ENCODE data around the gene ACTC1.

ACTC1 gene

GRCh38 chr15:34795267-34796081 is at the start of gene ACTC1:
ACTC1 (minus strand) TSS chr15:34795549; CDS start chr15:34794808, 741 bp downstream.
- no peak for TF ChIP-seq CTCF (IDR thresholded peaks at IDR 0.05; ENCODE audit: insufficient read depth, low read depth, low read length, missing control alignments)
- DNase-seq (ENCODE audit: low read depth): no peak
- H3K4me3 ChIP-seq (ENCODE audit: low read depth, low read length): no peak within 1 kb of the TSS

DNA sequence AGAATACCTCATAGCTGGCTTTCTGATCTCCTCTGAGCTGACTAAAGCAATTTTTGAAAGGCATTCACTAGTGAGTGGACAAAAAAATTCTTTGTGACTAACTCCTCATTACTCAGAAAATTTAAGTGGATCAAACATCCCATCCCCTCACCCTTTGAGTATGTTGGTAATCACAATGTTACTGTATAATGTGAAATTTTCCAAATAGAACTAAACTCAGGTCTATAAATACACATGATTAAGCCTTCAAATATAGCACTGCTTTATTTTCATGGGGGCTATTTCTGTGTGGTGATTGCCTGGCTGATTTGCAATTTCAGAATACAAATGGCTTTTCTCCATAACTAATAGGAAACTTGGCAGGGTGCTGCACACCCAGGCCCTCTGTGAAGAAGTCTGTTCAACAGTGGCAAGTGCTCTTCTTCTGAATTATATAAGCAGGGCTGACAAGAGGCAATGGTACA is 45.9 kb upstream of the ACTC1 start:
- no peak for DNase-seq (ENCODE audit: low read depth)
- TF ChIP-seq CTCF (IDR thresholded peaks at IDR 0.05; ENCODE audit: insufficient read depth, low read depth, low read length, missing control alignments): no peak
- no peak overlapping the region for H3K4me3 ChIP-seq (ENCODE audit: low read depth, low read length)

- H3K4me3 ChIP-seq (ENCODE audit: low read depth, low read length): no peak overlapping the region
- DNase-seq (ENCODE audit: low read depth): no peak
- TF ChIP-seq CTCF (IDR thresholded peaks at IDR 0.05; ENCODE audit: insufficient read depth, low read depth, low read length, missing control alignments): no peak
Observed at GRCh38 chr15:34838282-34838681, 42.9 kb upstream of the ACTC1 start.

DNA sequence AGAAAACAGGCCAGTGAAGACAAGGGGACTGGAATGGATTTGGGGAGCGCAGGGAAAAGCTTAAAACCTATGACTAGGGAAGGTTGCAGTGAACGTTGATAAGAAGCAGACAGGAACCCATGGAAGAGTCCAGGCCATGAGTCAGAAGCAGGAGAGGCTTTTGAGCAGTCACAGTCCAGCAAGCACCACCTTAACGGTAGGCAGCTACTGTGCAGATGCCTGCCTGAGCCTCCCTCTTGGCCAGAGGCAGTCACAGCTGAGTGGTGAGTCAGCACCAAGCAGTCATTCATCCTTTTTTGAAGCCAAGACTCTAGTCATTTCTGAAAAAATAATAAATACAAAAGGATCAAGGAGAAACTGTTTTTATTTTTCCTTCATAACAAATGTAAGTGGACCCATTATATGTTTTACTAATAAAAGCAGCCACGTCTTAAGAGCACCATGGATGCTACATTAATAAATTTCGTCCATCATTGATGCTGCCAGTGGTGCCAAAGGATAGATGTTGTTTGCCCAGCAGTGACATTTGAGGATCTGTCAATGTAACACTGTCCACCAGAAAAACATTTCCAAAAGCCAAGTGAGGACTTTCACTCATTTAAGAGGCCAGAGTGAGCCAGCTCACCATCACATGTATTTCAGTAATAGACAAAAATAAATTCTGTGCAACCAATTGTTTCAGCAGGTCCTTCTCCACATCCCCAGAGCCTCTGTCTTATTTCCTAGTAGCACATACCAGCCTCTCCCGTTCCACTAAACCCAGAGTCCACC is 42.1 kb upstream of the ACTC1 start:
- no peak for TF ChIP-seq CTCF (IDR thresholded peaks at IDR 0.05; ENCODE audit: insufficient read depth, low read depth, low read length, missing control alignments)
- no peak for DNase-seq (ENCODE audit: low read depth)
- no peak overlapping the region for H3K4me3 ChIP-seq (ENCODE audit: low read depth, low read length)

DNA sequence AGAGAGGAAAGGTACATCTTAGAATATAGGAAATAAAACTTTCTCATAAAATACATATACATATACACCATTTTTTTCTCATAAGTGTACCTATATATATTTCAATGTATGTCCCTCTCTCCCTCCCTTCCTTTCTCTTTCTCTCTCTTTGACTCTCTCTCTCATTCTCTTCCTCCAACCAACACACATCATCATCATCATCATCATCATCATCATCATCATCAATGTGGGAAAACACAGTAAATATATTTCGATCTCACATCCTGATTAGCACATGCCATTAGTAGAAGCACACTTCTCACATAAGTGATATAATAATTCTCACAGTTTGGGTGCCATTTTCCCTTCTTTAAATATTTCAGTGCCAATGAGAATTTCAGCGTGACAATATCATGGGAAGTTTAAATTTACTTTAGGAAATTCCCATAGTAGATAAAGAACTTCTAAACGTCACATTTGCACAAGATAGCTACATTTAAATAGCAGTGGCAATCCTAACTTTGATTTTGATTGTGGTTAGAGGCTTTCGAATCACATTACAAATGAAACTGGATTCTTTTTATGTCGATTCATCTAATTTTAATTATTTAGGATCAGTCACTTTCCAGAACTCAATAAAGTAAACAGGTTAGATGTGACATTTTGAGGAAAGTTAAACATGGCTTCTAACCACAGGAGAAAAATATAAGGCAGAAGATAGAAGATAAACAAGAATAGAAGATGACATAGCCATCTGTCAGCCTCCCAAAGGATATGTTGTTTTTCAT is 33.0 kb upstream of the ACTC1 start:
- DNase-seq (ENCODE audit: low read depth): no peak
- TF ChIP-seq CTCF (IDR thresholded peaks at IDR 0.05; ENCODE audit: insufficient read depth, low read depth, low read length, missing control alignments): no peak
- H3K4me3 ChIP-seq (ENCODE audit: low read depth, low read length): no peak overlapping the region

DNA sequence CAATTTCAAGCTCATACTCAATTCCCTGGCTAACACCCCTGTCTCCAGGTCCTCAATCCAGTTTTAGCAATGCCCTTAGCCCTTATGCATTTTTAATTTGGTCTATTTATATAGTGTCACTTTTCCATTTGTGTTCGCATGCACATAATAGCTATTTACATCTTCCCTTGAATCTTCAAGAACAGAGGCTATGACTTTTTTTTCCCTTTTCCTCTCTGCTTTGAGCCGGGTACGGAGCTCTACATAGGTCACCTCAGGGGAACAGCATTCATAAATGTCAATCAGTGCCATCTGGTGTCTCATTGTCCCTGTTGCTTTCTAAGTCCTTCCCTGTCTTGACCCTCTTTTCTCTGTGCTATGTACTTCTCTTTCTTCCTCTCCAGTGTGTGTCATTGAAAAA is 26.5 kb upstream of the ACTC1 start:
- no peak for TF ChIP-seq CTCF (IDR thresholded peaks at IDR 0.05; ENCODE audit: insufficient read depth, low read depth, low read length, missing control alignments)
- no peak overlapping the region for H3K4me3 ChIP-seq (ENCODE audit: low read depth, low read length)
- DNase-seq (ENCODE audit: low read depth): no peak
